ENCODE measurements around the gene GTF3C4.

GRCh38 chr9:132710333-132710732 is 40.1 kb downstream of the GTF3C4 start:
- no peak for TF ChIP-seq CTCF (IDR thresholded peaks at IDR 0.05; ENCODE audit: insufficient read depth, low read length, poor library complexity, severe bottlenecking)
- TF ChIP-seq EZH2phosphoT487 (conservative IDR thresholded peaks at IDR 0.05; ENCODE audit: low read length): no peak

Data from SU-DHL-6 (cell line).